Cardiac fibroblast (primary cell): ENCODE results near the gene SC5D.

Source experiments
- DNase-seq, 2 donors: peaks; one replicate each; pipeline versions ENCODE4 v3.0.0 to v3.0.0-alpha.2; 2010; ENCODE audit warnings: low read depth in 2 of 2
- H3K4me3 ChIP-seq, 2 donors: replicated peaks in 1 of 2; 1 replicate in 1 of 2; 2 replicates in 1 of 2; pipeline ENCODE4 v1.5.1; 2011; ENCODE audit warnings: low read depth in 2 of 2, low read length in 2 of 2, mild to moderate bottlenecking in 2 of 2, moderate library complexity in 1 of 2
- TF ChIP-seq, protein P1 (sequence below): IDR thresholded peaks from one replicate; pipeline ENCODE4 v1.5.1; 2011; ENCODE audit warnings: low read depth, mild to moderate bottlenecking, low read length, inconsistent platforms

Gene SC5D

DNA sequence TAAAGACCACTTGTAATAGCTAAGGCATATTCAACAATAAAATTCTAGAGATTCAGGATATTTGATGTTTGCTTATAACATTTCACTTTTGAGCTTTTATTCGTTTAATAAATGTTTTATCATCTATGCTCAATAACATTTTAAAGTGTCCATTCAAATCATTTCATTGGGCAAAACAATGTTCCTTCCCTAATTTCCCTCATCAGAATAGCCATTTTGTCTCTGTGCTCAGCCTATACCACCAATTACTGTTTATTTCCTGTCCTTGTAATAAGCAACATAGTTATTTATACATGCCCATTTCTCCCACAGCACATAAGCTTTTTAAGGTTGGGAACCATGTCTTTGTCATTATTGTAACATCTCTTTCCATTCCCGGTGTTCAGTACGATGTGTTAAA lies 1.3 kb upstream of the SC5D start:
- DNase-seq, result no peak
- TF ChIP-seq, protein P1, sequence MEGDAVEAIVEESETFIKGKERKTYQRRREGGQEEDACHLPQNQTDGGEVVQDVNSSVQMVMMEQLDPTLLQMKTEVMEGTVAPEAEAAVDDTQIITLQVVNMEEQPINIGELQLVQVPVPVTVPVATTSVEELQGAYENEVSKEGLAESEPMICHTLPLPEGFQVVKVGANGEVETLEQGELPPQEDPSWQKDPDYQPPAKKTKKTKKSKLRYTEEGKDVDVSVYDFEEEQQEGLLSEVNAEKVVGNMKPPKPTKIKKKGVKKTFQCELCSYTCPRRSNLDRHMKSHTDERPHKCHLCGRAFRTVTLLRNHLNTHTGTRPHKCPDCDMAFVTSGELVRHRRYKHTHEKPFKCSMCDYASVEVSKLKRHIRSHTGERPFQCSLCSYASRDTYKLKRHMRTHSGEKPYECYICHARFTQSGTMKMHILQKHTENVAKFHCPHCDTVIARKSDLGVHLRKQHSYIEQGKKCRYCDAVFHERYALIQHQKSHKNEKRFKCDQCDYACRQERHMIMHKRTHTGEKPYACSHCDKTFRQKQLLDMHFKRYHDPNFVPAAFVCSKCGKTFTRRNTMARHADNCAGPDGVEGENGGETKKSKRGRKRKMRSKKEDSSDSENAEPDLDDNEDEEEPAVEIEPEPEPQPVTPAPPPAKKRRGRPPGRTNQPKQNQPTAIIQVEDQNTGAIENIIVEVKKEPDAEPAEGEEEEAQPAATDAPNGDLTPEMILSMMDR, result no peak
- no peak overlapping the region for H3K4me3 ChIP-seq

DNA sequence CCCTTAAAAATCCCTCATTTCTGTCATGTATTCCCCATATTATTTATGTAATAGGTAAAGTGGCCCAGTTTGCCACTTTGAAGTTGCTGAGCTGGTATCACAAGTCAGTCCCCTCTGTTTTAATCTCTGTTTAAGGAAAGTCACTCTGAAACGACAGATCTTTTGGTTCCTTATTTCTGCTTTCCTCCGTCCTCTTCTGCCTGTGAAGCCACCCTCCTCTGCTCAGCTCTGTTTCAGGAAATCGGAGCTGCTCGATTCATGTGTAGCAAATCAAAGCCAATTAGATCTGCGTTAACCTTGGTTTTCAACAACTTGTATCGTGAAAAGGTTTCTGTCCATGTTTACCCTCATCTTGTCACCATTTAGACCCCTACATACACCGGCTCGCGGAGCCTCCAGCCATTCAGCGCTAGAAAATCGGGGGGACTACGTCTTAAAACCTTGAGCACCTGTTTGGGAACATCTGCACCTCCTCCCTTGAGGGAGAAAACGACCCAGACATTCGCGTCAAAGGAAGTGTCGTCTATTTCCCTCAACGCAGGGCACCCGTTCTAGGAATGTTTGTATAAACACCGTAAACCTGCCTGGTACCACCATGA lies 576 bp upstream of the SC5D start:
- DNase-seq, result peak in 1 of 2 donors; percentile 3

DNA sequence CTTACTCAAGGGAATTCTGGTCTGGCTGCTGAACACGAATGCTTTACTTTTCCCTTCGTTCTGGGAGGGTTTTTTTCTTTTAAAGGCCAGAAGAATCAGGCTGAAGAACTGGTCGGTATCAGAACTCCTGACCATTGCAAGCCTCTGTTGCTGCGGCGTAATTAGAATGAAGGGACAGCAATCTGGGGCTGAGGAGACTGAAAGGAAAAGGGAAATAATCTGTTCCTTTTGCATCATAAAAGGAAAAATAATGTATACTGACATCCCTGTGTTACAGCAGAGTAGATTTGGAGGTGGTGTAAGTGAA lies 670 bp downstream of the SC5D start:
- peak in 1 of 2 donors; percentile 54 for DNase-seq
- TF ChIP-seq, protein P1, result no peak
- H3K4me3 ChIP-seq, result peak overlapping the region; percentile 88 to 89

More for the DNA sequence above, 576 bp upstream of the SC5D start:
- H3K4me3 ChIP-seq, result peak overlapping the region; percentile 88 to 89
- TF ChIP-seq, protein P1, result no peak

DNA sequence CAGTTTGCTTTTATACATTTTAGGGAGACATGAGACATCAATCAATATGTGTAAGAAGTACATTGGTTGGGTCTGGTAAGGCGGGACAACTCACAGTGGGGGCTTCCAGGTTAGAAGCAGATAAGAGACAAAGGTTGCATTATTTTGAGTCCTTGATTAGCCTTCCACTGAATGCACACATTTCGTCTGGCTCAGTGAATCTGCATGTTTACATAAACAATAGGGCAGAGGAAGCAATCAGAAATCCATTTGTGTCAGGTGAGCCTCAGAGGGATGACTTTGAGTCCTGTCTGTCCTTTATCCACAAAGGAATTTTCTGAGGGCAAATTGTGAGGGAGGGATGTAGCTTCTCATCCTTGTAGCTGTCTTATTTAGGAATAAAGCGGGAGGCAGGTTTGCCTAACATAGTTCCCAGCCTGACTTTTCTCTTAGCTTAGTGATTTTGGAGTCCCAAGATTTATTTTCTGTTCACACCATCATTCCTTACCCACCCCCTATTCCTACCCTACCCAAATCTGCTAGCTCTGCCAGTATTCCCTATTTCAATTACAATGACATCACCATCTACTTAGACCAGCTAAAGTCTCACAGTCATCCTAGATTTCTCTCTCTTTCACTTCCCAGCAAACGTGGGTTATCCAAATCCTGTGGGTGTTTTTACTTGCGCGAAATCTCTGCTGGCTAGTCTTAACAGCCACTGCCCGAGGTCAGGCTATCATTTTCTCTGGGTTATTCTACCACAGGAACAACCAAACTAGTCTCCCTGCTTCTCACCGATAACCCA lies 2.9 kb downstream of the SC5D start:
- H3K4me3 ChIP-seq, result no peak overlapping the region
- no peak for DNase-seq
- TF ChIP-seq, protein P1, result no peak

DNA sequence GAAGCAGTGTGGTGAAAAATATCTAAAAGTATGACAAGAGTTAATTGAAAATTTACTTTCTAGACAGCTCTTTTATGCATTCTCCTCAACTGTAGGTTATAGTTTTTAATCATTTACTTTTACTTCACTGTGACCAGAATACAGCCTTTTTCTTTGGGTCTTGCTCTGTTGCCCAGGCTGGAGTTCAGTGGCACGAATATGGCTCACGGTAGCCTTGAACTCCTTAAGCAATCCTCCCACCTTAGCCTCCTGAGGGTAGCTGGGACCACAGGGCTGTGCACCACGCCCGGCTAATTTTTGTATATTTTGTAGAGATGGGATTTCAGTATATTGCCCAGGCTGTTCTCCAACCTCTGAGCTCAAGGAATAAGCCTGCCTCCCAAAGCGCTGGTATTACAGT lies 5.3 kb downstream of the SC5D start:
- no peak for DNase-seq
- H3K4me3 ChIP-seq, result no peak overlapping the region
- TF ChIP-seq, protein P1, result no peak

DNA sequence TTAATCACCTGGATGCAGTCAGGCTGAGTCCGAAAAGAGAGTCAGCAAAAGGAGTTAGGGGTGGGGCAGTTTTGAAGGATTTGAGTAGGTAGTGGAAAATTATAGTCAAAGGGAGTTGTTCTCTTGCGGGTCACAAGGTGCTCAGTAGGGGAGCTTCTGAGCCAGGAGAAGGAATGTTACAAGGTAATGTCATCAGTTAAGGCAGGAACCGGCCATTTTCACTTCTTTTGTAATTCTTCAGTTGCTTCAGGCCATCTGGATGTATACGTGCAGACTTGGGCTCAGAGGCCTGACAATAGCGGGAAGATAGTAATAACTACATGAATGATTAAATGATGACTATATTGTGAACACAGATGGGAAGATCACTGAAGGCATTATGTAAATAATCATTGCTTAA lies 6.2 kb downstream of the SC5D start:
- DNase-seq, result no peak
- no peak overlapping the region for H3K4me3 ChIP-seq
- TF ChIP-seq, protein P1, result no peak
